SU-DHL-6 (cell line): Measurements from ENCODE around the gene EIF2B2.

Experiments
- H2AFZ ChIP-seq: fragments of 200-600 bp; sonication (generic); 2 replicates; pipeline ENCODE4 v1.6.1; 2014; ENCODE audit warnings: low read depth, mild to moderate bottlenecking, moderate library complexity, mixed read lengths, antibody characterized with exemption, low read length; ENCODE audit not compliant: severe bottlenecking
- H3F3A ChIP-seq: fragments of 200-600 bp; shearing (Covaris generic); 2 replicates; pipeline ENCODE4 v1.6.0; 2016; ENCODE audit warnings: antibody characterized with exemption, mild to moderate bottlenecking; ENCODE audit not compliant: insufficient read depth
- H3K27ac ChIP-seq: fragments of 200-600 bp; sonication (generic); 2 replicates; pipeline ENCODE4 v1.5.1; 2016; ENCODE audit warnings: low read depth, mild to moderate bottlenecking, low read length, moderate library complexity, mixed read lengths
- H3K27me3 ChIP-seq: fragments of 200-600 bp; sonication (generic), shearing (Covaris generic); 2 replicates; pipeline ENCODE4 v1.6.0; 2014; ENCODE audit warnings: mild to moderate bottlenecking, low read length
- H3K36me3 ChIP-seq: fragments of 200-600 bp; sonication (generic); 2 replicates; pipeline ENCODE4 v1.6.1; 2014; ENCODE audit warnings: mild to moderate bottlenecking, low read length, mixed read lengths
- H3K4me2 ChIP-seq: fragments of 300-600, 200-600 bp; shearing (Covaris generic), sonication (generic); 2 replicates; pipeline ENCODE4 v1.6.0; 2014; ENCODE audit warnings: low read length, low read depth, mild to moderate bottlenecking; ENCODE audit not compliant: poor library complexity, severe bottlenecking
- H3K4me3 ChIP-seq: fragments of 200-600 bp; sonication (generic); 2 replicates; pipeline ENCODE4 v1.5.1; 2014; ENCODE audit warnings: antibody characterized with exemption, low read length, mild to moderate bottlenecking, mixed read lengths; ENCODE audit not compliant: insufficient read depth, poor library complexity, severe bottlenecking
- H3K79me2 ChIP-seq: fragments of 200-600 bp; sonication (generic); 2 replicates; pipeline ENCODE4 v1.6.1; 2014; ENCODE audit warnings: mild to moderate bottlenecking, low read length, moderate library complexity; ENCODE audit not compliant: insufficient read depth
- H3K9ac ChIP-seq: fragments of 200-600 bp; sonication (generic); 2 replicates; pipeline ENCODE4 v1.7.0; 2014; ENCODE audit warnings: mild to moderate bottlenecking, low read length
- H3K9me2 ChIP-seq: fragments of 200-600 bp; sonication (generic); replicated peaks from 2 replicates; pipeline ENCODE4 v1.6.1; 2014; ENCODE audit warnings: low read length; ENCODE audit not compliant: insufficient read depth
- H3K9me3 ChIP-seq: fragments of 200-600 bp; sonication (generic); 2 replicates; pipeline ENCODE4 v1.6.1; 2014; ENCODE audit warnings: low read length, mixed read lengths; ENCODE audit not compliant: insufficient read depth
- H4K20me1 ChIP-seq: fragments of 200-600 bp; sonication (generic); 2 replicates; pipeline ENCODE4 v1.6.1; 2014; ENCODE audit warnings: low read depth, mild to moderate bottlenecking, antibody characterized with exemption, low read length, moderate library complexity, mixed read lengths
- CTCF ChIP-seq: fragments of 200-600 bp; sonication (generic); IDR thresholded peaks from one replicate; pipeline ENCODE4 v1.5.1; 2017; ENCODE audit warnings: antibody characterized with exemption, mild to moderate bottlenecking, low read length, moderate library complexity; ENCODE audit not compliant: insufficient read depth, poor library complexity, severe bottlenecking
- EZH2phosphoT487 ChIP-seq: fragments of 200-600 bp; sonication (generic), shearing (Covaris generic); conservative IDR thresholded peaks from 2 replicates; pipeline ENCODE4 v1.6.1; 2018; ENCODE audit warnings: mild to moderate bottlenecking, antibody characterized with exemption, low read length, moderate library complexity, mixed read lengths

Gene EIF2B2

GRCh38 chr14:75005357-75005756 is 2.6 kb downstream of the EIF2B2 start:
- Histone ChIP-seq H3K79me2 (peaks cover 16% of the 10 kb centered on the region), H3K36me3 (peaks cover 13% of the 10 kb centered on the region; the same call in 1 of the 2 replicates), H3K4me3 (no peak overlapping the region), H3F3A (no peaks in the 10 kb centered on the region), H3K9me3 (no peaks in the 10 kb centered on the region), H2AFZ (no peak overlapping the region), H4K20me1 (no peaks in the 10 kb centered on the region), H3K27ac (no peak overlapping the region), H3K27me3 (no peaks in the 10 kb centered on the region), H3K9me2 (no peaks in the 10 kb centered on the region), H3K9ac (no peak overlapping the region), H3K4me2 (no peak overlapping the region)
- TF ChIP-seq EZH2phosphoT487 (no peak), CTCF (no peak)

- Histone ChIP-seq H2AFZ (no peak overlapping the region), H3K4me3 (no peak overlapping the region), H3K9me3 (no peaks in the 10 kb centered on the region), H3K27ac (no peak overlapping the region), H3K36me3 (peaks cover 13% of the 10 kb centered on the region; the same call in 1 of the 2 replicates), H3K79me2 (peaks cover 2% of the 10 kb centered on the region; the same call in 1 of the 2 replicates), H4K20me1 (no peaks in the 10 kb centered on the region), H3K4me2 (no peak overlapping the region), H3K9ac (no peak overlapping the region), H3K27me3 (no peaks in the 10 kb centered on the region), H3F3A (no peaks in the 10 kb centered on the region), H3K9me2 (no peaks in the 10 kb centered on the region)
- TF ChIP-seq EZH2phosphoT487: no peak
- TF ChIP-seq CTCF: no peak
Observed at GRCh38 chr14:75009176-75009575, 6.5 kb downstream of the EIF2B2 start.

- H2AFZ ChIP-seq: no peak overlapping the region
- H3K36me3 ChIP-seq: peaks cover 16% of the 10 kb centered on the region; the same call in 1 of the 2 replicates
- no peaks in the 10 kb centered on the region for H3K79me2 ChIP-seq
- H3K27ac ChIP-seq: no peak overlapping the region
- no peak overlapping the region for H3K4me2 ChIP-seq
- H3K4me3 ChIP-seq: no peak overlapping the region
- no peak for TF ChIP-seq EZH2phosphoT487
- no peak for TF ChIP-seq CTCF
- no peaks in the 10 kb centered on the region for H3K9me3 ChIP-seq
- no peaks in the 10 kb centered on the region for H3K9me2 ChIP-seq
- H4K20me1 ChIP-seq: no peaks in the 10 kb centered on the region
- no peaks in the 10 kb centered on the region for H3K27me3 ChIP-seq
- no peaks in the 10 kb centered on the region for H3F3A ChIP-seq
- no peak overlapping the region for H3K9ac ChIP-seq
Observed at GRCh38 chr14:75010472-75011093, 7.9 kb downstream of the EIF2B2 start.
